Activated CD8-positive, alpha-beta memory T cell treated with anti-CD3 and anti-CD28 coated beads for 24 hours (primary cell): ENCODE measurements around the gene ESPN.
"Not testable (repeated sequence)": the region's sequence is repeated elsewhere in the genome, so short reads cannot be mapped to it uniquely, and the experiment has no call there.

Source experiments
- DNase-seq: peaks from one replicate; pipeline ENCODE4 v3.0.0-alpha.2; 2020

Gene ESPN

GRCh38 chr1:6429660-6430411, 5.3 kb downstream of the ESPN start:
- not testable (repeated sequence) for DNase-seq

GRCh38 chr1:6431645-6432579, 7.3 kb downstream of the ESPN start:
- DNase-seq: not testable (repeated sequence)

GRCh38 chr1:6434186-6434585, 9.6 kb downstream of the ESPN start:
- no peak for DNase-seq

- no peak for DNase-seq
Measured at GRCh38 chr1:6435129-6435528, 10.6 kb downstream of the ESPN start.

GRCh38 chr1:6435547-6435946, 11.0 kb downstream of the ESPN start:
- no peak for DNase-seq

GRCh38 chr1:6436277-6436676, 11.7 kb downstream of the ESPN start:
- not testable (repeated sequence) for DNase-seq

- DNase-seq: not testable (repeated sequence)
Measured at GRCh38 chr1:6437012-6437700, 12.6 kb downstream of the ESPN start.

- peak; percentile 88 for DNase-seq
Measured at GRCh38 chr1:6438047-6438525, 13.5 kb downstream of the ESPN start.

- peak; percentile 85 for DNase-seq
Measured at GRCh38 chr1:6440198-6441126, 15.9 kb downstream of the ESPN start.

GRCh38 chr1:6441586-6441985, 17.0 kb downstream of the ESPN start:
- no peak for DNase-seq

GRCh38 chr1:6443339-6444115, 19.0 kb downstream of the ESPN start:
- no peak for DNase-seq

- no peak for DNase-seq
Measured at GRCh38 chr1:6444377-6444776, 19.8 kb downstream of the ESPN start.

- DNase-seq: no peak
Measured at GRCh38 chr1:6445062-6445763, 20.6 kb downstream of the ESPN start.

- DNase-seq: not testable (repeated sequence)
Measured at GRCh38 chr1:6445929-6446328, 21.4 kb downstream of the ESPN start.

GRCh38 chr1:6446665-6447015, 22.1 kb downstream of the ESPN start:
- DNase-seq: no peak

GRCh38 chr1:6447016-6447817, 22.6 kb downstream of the ESPN start:
- DNase-seq: no peak

GRCh38 chr1:6447818-6448748, 23.5 kb downstream of the ESPN start:
- DNase-seq: no peak
